D721Med (cell line): Measurements from ENCODE around the gene HNRNPUL2.
"Not testable (repeated sequence)": the region's sequence is repeated elsewhere in the genome, so short reads cannot be mapped to it uniquely, and the experiment has no call there.

Experiments
- DNase-seq: peaks from one replicate; pipeline ENCODE4 v3.0.0; 2011; ENCODE audit warnings: low spot score; ENCODE audit not compliant: insufficient read length
- FAIRE-seq: peaks from 2 replicates; lab custom pipeline; 2011; peaks lifted over from hg19 to GRCh38; lab: Jason Lieb, UNC
- CTCF ChIP-seq: IDR thresholded peaks from 2 replicates; pipeline ENCODE4 v1.5.1; 2012; ENCODE audit warnings: mild to moderate bottlenecking, control low read depth; ENCODE audit not compliant: insufficient read depth; ENCODE audit errors: missing control alignments

Gene HNRNPUL2

GRCh38 chr11:62732830-62733229 lies 5.6 kb upstream of the HNRNPUL2 start:
- peak; percentile 14 for TF ChIP-seq CTCF
- DNase-seq (no peak), FAIRE-seq (no peak)

- FAIRE-seq, DNase-seq: not testable (repeated sequence)
Measured at GRCh38 chr11:62730076-62730475, 2.8 kb upstream of the HNRNPUL2 start.

GRCh38 chr11:62728171-62728988 lies 1.1 kb upstream of the HNRNPUL2 start, which contains the start of gene TTC9C:
Gene TTC9C (plus strand): TSS chr11:62728486. CDS start chr11:62728849, 363 bp downstream.
- TF ChIP-seq CTCF = no peak
- no peak for DNase-seq

DNA sequence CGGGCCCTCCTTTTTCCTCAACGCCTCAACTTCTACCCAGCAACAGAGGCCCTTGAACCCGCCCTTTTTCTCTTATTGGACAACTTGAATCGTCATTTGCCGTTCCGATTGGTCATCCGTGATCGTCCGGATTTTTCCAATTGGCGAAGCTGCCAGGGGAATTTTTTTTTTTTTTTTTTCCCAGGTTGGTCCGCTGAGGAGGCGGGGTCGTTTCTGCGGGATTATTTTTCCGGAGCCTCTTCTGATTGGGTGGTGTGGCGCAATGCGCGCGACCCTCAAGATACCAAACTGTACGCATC lies 564 bp upstream of the HNRNPUL2 start:
- no peak for DNase-seq
- no peak for FAIRE-seq

More at GRCh38 chr11:62728171-62728988, 1.1 kb upstream of the HNRNPUL2 start, which contains the start of gene TTC9C:
- FAIRE-seq = no peak

DNA sequence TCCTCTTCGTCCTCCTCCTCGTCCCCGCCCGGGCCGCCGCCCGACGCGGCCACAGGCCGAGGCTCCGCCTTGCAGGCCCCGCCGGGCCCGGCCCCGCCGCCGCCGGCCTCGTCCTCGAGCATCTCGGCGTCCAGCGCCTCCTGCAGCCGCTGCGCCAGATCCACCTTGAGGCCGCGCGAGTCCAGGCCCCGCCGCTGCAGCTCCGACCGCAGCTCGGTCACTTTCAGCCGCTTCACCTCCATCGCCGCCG lies 417 bp downstream of the HNRNPUL2 start:
- DNase-seq = no peak
- TF ChIP-seq CTCF = no peak
- no peak for FAIRE-seq

More for the DNA sequence above, 564 bp upstream of the HNRNPUL2 start:
- TF ChIP-seq CTCF = no peak

DNA sequence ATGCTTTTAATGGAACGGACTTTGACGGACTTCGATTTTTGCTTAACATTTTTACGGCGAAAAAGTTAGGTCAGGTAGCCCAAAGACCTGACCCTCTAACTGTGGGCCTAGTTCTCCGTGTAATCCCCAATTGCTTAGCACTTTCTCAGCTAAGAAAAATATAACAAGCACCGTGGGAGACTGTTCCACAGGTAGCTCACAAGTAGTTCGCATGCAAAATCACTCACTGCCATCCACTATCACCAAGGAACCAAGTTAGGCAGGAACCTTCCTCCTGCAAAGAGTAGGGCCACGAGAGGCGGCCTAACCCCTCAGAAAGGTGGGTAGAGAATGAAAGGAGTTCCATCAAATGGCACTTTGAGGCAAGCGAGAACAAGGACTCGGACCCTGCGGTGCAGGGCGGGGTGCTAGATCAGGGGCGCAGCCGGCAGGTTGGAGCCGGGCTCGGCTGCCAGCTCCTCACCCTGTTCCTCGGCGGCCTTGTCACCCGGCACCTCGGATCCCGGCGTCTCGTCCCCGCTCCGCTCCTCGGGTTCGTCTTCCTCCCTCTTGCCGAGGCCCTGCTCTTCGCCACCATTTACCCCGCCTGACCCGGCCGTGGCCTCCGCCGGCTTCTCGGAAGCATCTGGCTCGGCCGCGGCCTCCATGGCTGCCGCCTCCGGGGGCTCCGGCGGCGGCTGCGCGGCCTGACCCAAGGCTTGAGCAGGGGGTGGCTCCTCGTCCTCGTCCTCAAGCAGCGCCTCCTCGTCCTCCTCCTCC lies 922 bp downstream of the HNRNPUL2 start:
- FAIRE-seq = no peak
- no peak for DNase-seq
- no peak for TF ChIP-seq CTCF

- DNase-seq (no peak), FAIRE-seq (no peak)
- no peak for TF ChIP-seq CTCF
Measured at GRCh38 chr11:62725646-62726045, 1.6 kb downstream of the HNRNPUL2 start.
